K562 (cell line): ENCODE data around the gene CROT. TPM values are rescaled to one million over a fixed set of nuclear protein-coding genes. Genes with fewer than 3 reads are reported as not detected.

Source experiments
- ASH1L ChIP-seq: fragments of 450-650 bp; IDR thresholded peaks from 2 replicates; pipeline ENCODE4 v1.6.1; 2018; ENCODE audit warnings: borderline replicate concordance, mild to moderate bottlenecking, low read depth; ENCODE audit not compliant: partially characterized antibody
- ERF ChIP-seq: fragments of 450-650 bp; formaldehyde crosslinking; IDR thresholded peaks from 2 replicates; pipeline ENCODE4 v1.4.0; 2020; ENCODE audit warnings: mild to moderate bottlenecking, mixed read lengths
- KDM5B ChIP-seq: fragments of 200-600 bp; sonication (generic); IDR thresholded peaks from 2 replicates; pipeline ENCODE4 v1.6.1; 2012; ENCODE audit warnings: low read depth, mild to moderate bottlenecking, moderate library complexity, low read length, control low read depth, inconsistent platforms; ENCODE audit not compliant: insufficient replicate concordance
- L3MBTL2 ChIP-seq: fragments of 450-650 bp; IDR thresholded peaks from 2 replicates; pipeline ENCODE4 v1.6.1; 2016; ENCODE audit warnings: mild to moderate bottlenecking, moderate library complexity
- NONO ChIP-seq, 2 experiments: fragments of 200-400 bp in 1 of 2; fragments of 450-650 bp in 1 of 2; formaldehyde crosslinking in 1 of 2; IDR thresholded peaks; 2 replicates each; pipeline ENCODE4 v1.6.1; 2017; ENCODE audit warnings: low read depth in 2 of 2, mild to moderate bottlenecking in 2 of 2, moderate library complexity in 2 of 2, low read length in 1 of 2
- PHF20 ChIP-seq: fragments of 450-650 bp; IDR thresholded peaks from 2 replicates; pipeline ENCODE4 v1.6.1; 2018; ENCODE audit not compliant: partially characterized antibody
- ZKSCAN1 ChIP-seq: fragments of 150-350 bp; IDR thresholded peaks from 2 replicates; pipeline ENCODE4 v1.6.1; 2016; ENCODE audit warnings: low read depth, low read length
- polyA plus RNA-seq, 8 experiments: library from polyadenylated mRNA; depleted of rRNA in 4 of 8; stranded (reverse) in 5 of 8; unstranded in 3 of 8; fragments of >200 nt; fragmentation: Nextera tagmentation in 2 of 8; fragmentation: Illumina TruSeq in 1 of 8; extraction: Ambion mirVana in 2 of 8; extraction: Trizol in 1 of 8; gene quantifications; 2 replicates each; pipeline versions ENCODE4 v1.2.1 to v1.2.3, GENCODE V29; 2011 to 2014; ENCODE audit warnings: inconsistent platforms in 1 of 8, missing spikeins in 1 of 8
- total RNA-seq, 7 experiments: library from RNA; depleted of rRNA in 6 of 7; stranded (reverse); fragments of >200 nt in 6 of 7; fragmentation: Illumina TruSeq in 2 of 7; extraction: Trizol in 2 of 7; gene quantifications; 2 replicates each; pipeline versions ENCODE4 v1.2.1 to v1.2.3, GENCODE V29; 2011 to 2021; ENCODE audit warnings: low replicate concordance in 1 of 7
- TF ChIP-seq, protein P1 (sequence below): fragments of 200-800 bp; sonication (Bioruptor generic); IDR thresholded peaks from 2 replicates; pipeline ENCODE4 v1.6.1; 2017; ENCODE audit warnings: missing genetic modification characterization, missing compliant biosample characterization
- TF ChIP-seq, protein P2 (sequence below): fragments of 450-650 bp; conservative IDR thresholded peaks from 2 replicates; pipeline ENCODE4 v1.6.1; 2016; ENCODE audit warnings: missing genetic modification characterization, low read depth, mild to moderate bottlenecking, control low read depth, missing compliant biosample characterization
- TF ChIP-seq, protein P3 (sequence below), 2 experiments: fragments of 200-800 bp in 1 of 2; sonication (Bioruptor generic) in 1 of 2; sonication (generic) in 1 of 2; formaldehyde crosslinking in 1 of 2; IDR thresholded peaks in 1 of 2; conservative IDR thresholded peaks in 1 of 2; 2 replicates each; pipeline versions ENCODE4 v1.5.0 to v1.6.1; 2016 to 2020; ENCODE audit warnings: missing compliant biosample characterization in 1 of 2, missing genetic modification characterization in 1 of 2, missing genetic modification reagents in 1 of 2
- TF ChIP-seq, protein P4 (sequence below), 2 experiments: IDR thresholded peaks in 1 of 2; conservative IDR thresholded peaks in 1 of 2; 2 replicates each; pipeline ENCODE4 v1.6.1; 2016; ENCODE audit warnings: low read depth in 2 of 2, mild to moderate bottlenecking in 1 of 2, missing compliant biosample characterization in 1 of 2, missing genetic modification characterization in 1 of 2, moderate library complexity in 1 of 2

CROT gene
- total and polyA plus RNA-seq, 9 of the 15 experiments (the other 6 are each of a cell fraction or from before 2014, with no cell fraction given): 2.5 to 8.1 (median 5.1) TPM

DNA sequence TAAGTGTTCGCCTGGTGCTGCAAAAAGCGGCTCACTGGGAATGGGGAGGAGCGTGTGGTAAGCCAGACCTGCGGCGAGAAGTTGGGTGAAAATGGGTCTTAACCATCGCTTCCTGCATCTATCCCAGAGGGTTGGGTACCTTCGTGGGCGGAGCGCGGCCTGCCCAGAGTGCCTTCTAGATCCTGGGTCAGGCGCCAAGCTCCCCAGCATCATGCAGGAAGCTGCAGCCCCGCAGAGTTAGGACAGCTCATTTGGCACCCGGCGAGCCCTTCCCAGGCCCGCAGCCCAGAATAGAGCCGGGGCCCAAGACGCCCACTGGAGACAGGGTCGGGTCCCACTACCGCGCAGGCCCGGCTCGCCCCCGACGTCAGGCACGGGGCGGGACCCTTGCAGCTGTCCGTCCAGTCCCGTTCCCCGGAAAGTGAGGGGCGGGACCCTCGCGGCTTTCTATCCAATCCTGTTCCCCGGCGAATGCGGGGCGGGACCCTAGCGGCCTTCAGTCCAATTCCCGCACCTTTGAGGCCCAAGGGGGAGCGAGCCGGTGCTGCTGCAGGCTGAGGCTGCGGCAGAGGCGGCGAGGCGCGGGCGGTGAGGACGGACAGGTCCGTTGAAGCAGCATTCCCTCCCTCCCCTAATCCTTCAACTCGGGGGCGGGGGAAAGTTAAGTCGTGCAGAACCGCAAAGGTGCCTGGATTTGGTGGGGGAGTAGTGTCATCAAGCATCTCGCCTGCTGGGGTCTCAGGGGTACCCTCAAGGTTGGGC is at the start of gene CROT (continued):
- TF ChIP-seq, protein P1, sequence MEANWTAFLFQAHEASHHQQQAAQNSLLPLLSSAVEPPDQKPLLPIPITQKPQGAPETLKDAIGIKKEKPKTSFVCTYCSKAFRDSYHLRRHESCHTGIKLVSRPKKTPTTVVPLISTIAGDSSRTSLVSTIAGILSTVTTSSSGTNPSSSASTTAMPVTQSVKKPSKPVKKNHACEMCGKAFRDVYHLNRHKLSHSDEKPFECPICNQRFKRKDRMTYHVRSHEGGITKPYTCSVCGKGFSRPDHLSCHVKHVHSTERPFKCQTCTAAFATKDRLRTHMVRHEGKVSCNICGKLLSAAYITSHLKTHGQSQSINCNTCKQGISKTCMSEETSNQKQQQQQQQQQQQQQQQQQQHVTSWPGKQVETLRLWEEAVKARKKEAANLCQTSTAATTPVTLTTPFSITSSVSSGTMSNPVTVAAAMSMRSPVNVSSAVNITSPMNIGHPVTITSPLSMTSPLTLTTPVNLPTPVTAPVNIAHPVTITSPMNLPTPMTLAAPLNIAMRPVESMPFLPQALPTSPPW (CRISPR knock-in tag): peak; percentile 33; the same call in 1 of the 2 replicates
- TF ChIP-seq ASH1L: peak; percentile 41
- no peak for TF ChIP-seq NONO (IDR thresholded peaks at IDR 0.05; ENCODE audit: low read depth in 2 of 2, low read length in 1 of 2)
- TF ChIP-seq, protein P2, sequence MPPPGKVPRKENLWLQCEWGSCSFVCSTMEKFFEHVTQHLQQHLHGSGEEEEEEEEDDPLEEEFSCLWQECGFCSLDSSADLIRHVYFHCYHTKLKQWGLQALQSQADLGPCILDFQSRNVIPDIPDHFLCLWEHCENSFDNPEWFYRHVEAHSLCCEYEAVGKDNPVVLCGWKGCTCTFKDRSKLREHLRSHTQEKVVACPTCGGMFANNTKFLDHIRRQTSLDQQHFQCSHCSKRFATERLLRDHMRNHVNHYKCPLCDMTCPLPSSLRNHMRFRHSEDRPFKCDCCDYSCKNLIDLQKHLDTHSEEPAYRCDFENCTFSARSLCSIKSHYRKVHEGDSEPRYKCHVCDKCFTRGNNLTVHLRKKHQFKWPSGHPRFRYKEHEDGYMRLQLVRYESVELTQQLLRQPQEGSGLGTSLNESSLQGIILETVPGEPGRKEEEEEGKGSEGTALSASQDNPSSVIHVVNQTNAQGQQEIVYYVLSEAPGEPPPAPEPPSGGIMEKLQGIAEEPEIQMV: no peak
- TF ChIP-seq, protein P3, sequence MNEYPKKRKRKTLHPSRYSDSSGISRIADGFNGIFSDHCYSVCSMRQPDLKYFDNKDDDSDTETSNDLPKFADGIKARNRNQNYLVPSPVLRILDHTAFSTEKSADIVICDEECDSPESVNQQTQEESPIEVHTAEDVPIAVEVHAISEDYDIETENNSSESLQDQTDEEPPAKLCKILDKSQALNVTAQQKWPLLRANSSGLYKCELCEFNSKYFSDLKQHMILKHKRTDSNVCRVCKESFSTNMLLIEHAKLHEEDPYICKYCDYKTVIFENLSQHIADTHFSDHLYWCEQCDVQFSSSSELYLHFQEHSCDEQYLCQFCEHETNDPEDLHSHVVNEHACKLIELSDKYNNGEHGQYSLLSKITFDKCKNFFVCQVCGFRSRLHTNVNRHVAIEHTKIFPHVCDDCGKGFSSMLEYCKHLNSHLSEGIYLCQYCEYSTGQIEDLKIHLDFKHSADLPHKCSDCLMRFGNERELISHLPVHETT (CRISPR knock-in tag; conservative IDR thresholded peaks at IDR 0.05 in 1 of 2, IDR thresholded peaks at IDR 0.05 in 1 of 2): no peak
- TF ChIP-seq L3MBTL2: peak; percentile 92
- peak; percentile 13 for TF ChIP-seq KDM5B
- TF ChIP-seq ZKSCAN1: no peak
- TF ChIP-seq PHF20: peak; percentile 67
- TF ChIP-seq, protein P4, sequence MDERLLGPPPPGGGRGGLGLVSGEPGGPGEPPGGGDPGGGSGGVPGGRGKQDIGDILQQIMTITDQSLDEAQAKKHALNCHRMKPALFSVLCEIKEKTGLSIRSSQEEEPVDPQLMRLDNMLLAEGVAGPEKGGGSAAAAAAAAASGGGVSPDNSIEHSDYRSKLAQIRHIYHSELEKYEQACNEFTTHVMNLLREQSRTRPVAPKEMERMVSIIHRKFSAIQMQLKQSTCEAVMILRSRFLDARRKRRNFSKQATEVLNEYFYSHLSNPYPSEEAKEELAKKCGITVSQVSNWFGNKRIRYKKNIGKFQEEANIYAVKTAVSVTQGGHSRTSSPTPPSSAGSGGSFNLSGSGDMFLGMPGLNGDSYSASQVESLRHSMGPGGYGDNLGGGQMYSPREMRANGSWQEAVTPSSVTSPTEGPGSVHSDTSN (CRISPR knock-in tag; IDR thresholded peaks at IDR 0.05; ENCODE audit: low read depth): no peak
- TF ChIP-seq, protein P4 (tag; conservative IDR thresholded peaks at IDR 0.05; ENCODE audit: low read depth): peak; percentile 44; the same call in 1 of the 2 replicates
- 0 out of 2 replicates have a peak, but pooled peaks have one; percentile 12 for TF ChIP-seq ERF (CRISPR knock-in tag)
